Measurements from ENCODE around the gene XK.

- TF ChIP-seq, protein P1, sequence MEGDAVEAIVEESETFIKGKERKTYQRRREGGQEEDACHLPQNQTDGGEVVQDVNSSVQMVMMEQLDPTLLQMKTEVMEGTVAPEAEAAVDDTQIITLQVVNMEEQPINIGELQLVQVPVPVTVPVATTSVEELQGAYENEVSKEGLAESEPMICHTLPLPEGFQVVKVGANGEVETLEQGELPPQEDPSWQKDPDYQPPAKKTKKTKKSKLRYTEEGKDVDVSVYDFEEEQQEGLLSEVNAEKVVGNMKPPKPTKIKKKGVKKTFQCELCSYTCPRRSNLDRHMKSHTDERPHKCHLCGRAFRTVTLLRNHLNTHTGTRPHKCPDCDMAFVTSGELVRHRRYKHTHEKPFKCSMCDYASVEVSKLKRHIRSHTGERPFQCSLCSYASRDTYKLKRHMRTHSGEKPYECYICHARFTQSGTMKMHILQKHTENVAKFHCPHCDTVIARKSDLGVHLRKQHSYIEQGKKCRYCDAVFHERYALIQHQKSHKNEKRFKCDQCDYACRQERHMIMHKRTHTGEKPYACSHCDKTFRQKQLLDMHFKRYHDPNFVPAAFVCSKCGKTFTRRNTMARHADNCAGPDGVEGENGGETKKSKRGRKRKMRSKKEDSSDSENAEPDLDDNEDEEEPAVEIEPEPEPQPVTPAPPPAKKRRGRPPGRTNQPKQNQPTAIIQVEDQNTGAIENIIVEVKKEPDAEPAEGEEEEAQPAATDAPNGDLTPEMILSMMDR (IDR thresholded peaks at IDR 0.05), result no peak
- no peak for TF ChIP-seq POLR2A (IDR thresholded peaks at IDR 0.05)
These were observed 60.8 kb downstream of the XK start for GRCh38 chrX:37746218-37746941.
